Right forelimb (tissue), 1 donor: ENCODE measurements around the gene OSTF1.

ENCODE experiments used
- DNase-seq: peaks from one replicate; pipeline ENCODE4 v3.0.0-alpha.2; 2018

The OSTF1 gene

GRCh38 chr9:75087824-75088645, at the start of gene OSTF1, which contains the start of gene NMRK1:
Gene OSTF1, plus strand, starts transcription at chr9:75088514. Its CDS starts 179 bp downstream, at chr9:75088693.
Gene NMRK1, minus strand, starts transcription at chr9:75088155. Its CDS starts 5,040 bp downstream, at chr9:75083115.
- peak; percentile 95 for DNase-seq

GRCh38 chr9:75039009-75039408, 49.3 kb upstream of the OSTF1 start:
- DNase-seq, result no peak

- DNase-seq, result no peak
Observed at GRCh38 chr9:75039801-75040200, 48.5 kb upstream of the OSTF1 start.

- DNase-seq, result no peak
Observed at GRCh38 chr9:75041041-75041440, 47.3 kb upstream of the OSTF1 start.

GRCh38 chr9:75046725-75047345, 41.5 kb upstream of the OSTF1 start:
- no peak for DNase-seq

GRCh38 chr9:75047506-75047905, 40.8 kb upstream of the OSTF1 start:
- no peak for DNase-seq

GRCh38 chr9:75051285-75051684, 37.0 kb upstream of the OSTF1 start:
- no peak for DNase-seq

- DNase-seq, result no peak
Observed at GRCh38 chr9:75053869-75054268, 34.4 kb upstream of the OSTF1 start.

GRCh38 chr9:75054368-75055001, 33.8 kb upstream of the OSTF1 start:
- DNase-seq, result no peak

GRCh38 chr9:75061169-75061568, 27.1 kb upstream of the OSTF1 start:
- DNase-seq, result no peak

GRCh38 chr9:75063556-75064305, 24.6 kb upstream of the OSTF1 start:
- DNase-seq, result no peak

GRCh38 chr9:75064307-75065025, 23.8 kb upstream of the OSTF1 start:
- DNase-seq, result no peak

GRCh38 chr9:75065510-75065909, 22.8 kb upstream of the OSTF1 start:
- DNase-seq, result no peak

GRCh38 chr9:75067894-75068293, 20.4 kb upstream of the OSTF1 start:
- no peak for DNase-seq

- no peak for DNase-seq
Observed at GRCh38 chr9:75069171-75069570, 19.1 kb upstream of the OSTF1 start.

- no peak for DNase-seq
Observed at GRCh38 chr9:75071530-75072122, 16.7 kb upstream of the OSTF1 start.

GRCh38 chr9:75072895-75073294, 15.4 kb upstream of the OSTF1 start:
- DNase-seq, result no peak

- DNase-seq, result no peak
Observed at GRCh38 chr9:75081632-75082031, 6.7 kb upstream of the OSTF1 start.

GRCh38 chr9:75083188-75083970, 4.9 kb upstream of the OSTF1 start:
- no peak for DNase-seq

- DNase-seq, result no peak
Observed at GRCh38 chr9:75084081-75084672, 4.1 kb upstream of the OSTF1 start.

GRCh38 chr9:75085640-75086039, 2.7 kb upstream of the OSTF1 start:
- no peak for DNase-seq
